Measurements from ENCODE around the gene AZIN2. TPM values are rescaled to one million over a fixed set of nuclear protein-coding genes. Genes with fewer than 3 reads are reported as not detected.

AZIN2 gene
- total and polyA plus RNA-seq, 10 of the 15 experiments (the other 5 are each of a cell fraction or from before 2014, with no cell fraction given), result 0.02 to 0.85 (median 0.23) TPM

GRCh38 chr1:33094971-33095604, 14.1 kb downstream of the AZIN2 start (continued):
- TF ChIP-seq, protein P1, sequence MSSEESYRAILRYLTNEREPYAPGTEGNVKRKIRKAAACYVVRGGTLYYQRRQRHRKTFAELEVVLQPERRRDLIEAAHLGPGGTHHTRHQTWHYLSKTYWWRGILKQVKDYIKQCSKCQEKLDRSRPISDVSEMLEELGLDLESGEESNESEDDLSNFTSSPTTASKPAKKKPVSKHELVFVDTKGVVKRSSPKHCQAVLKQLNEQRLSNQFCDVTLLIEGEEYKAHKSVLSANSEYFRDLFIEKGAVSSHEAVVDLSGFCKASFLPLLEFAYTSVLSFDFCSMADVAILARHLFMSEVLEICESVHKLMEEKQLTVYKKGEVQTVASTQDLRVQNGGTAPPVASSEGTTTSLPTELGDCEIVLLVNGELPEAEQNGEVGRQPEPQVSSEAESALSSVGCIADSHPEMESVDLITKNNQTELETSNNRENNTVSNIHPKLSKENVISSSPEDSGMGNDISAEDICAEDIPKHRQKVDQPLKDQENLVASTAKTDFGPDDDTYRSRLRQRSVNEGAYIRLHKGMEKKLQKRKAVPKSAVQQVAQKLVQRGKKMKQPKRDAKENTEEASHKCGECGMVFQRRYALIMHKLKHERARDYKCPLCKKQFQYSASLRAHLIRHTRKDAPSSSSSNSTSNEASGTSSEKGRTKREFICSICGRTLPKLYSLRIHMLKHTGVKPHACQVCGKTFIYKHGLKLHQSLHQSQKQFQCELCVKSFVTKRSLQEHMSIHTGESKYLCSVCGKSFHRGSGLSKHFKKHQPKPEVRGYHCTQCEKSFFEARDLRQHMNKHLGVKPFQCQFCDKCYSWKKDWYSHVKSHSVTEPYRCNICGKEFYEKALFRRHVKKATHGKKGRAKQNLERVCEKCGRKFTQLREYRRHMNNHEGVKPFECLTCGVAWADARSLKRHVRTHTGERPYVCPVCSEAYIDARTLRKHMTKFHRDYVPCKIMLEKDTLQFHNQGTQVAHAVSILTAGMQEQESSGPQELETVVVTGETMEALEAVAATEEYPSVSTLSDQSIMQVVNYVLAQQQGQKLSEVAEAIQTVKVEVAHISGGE (CRISPR knock-in tag; IDR thresholded peaks at IDR 0.05), result no peak
- no peak for TF ChIP-seq PAX8 (IDR thresholded peaks at IDR 0.05)
- TF ChIP-seq NR2C1 (IDR thresholded peaks at IDR 0.05), result no peak
- TF ChIP-seq GABPA (IDR thresholded peaks at IDR 0.05; ENCODE audit: low read depth), result no peak
- TF ChIP-seq RAD21 (IDR thresholded peaks at IDR 0.05; ENCODE audit: insufficient read depth, low read depth, low read length), result peak; percentile 49
- no peak for TF ChIP-seq CBX5 (IDR thresholded peaks at IDR 0.05; ENCODE audit: low read depth)
- no peak for TF ChIP-seq CUX1 (IDR thresholded peaks at IDR 0.05; ENCODE audit: insufficient replicate concordance, low read depth, low read length)
- no peak for TF ChIP-seq SPI1 (IDR thresholded peaks at IDR 0.05; ENCODE audit: borderline replicate concordance, insufficient read depth, low read depth, low read length)
- TF ChIP-seq EP300 (IDR thresholded peaks at IDR 0.05; ENCODE audit: borderline replicate concordance in 1 of 2, control insufficient read depth in 1 of 2, low read depth in 2 of 2, low read length in 2 of 2), result no peak
- no peak for TF ChIP-seq NFYB (IDR thresholded peaks at IDR 0.05; ENCODE audit: insufficient read depth, low read depth, low read length)
- no peak for TF ChIP-seq ZNF622 (IDR thresholded peaks at IDR 0.05)
- TF ChIP-seq WRNIP1 (IDR thresholded peaks at IDR 0.05; ENCODE audit: borderline replicate concordance, low read depth, low read length), result no peak
- TF ChIP-seq NFXL1 (IDR thresholded peaks at IDR 0.05; ENCODE audit: borderline replicate concordance), result no peak
- TF ChIP-seq ZSCAN29 (IDR thresholded peaks at IDR 0.05), result no peak
- peak; percentile 70 for TF ChIP-seq SMC3 (IDR thresholded peaks at IDR 0.05; ENCODE audit: borderline replicate concordance, low read length)
- TF ChIP-seq FOXM1 (IDR thresholded peaks at IDR 0.05; ENCODE audit: low read depth, low read length), result no peak
- TF ChIP-seq IKZF2 (IDR thresholded peaks at IDR 0.05), result peak; percentile 87 to 88
- TF ChIP-seq CTCF (IDR thresholded peaks at IDR 0.05 in 2 of 3, conservative IDR thresholded peaks at IDR 0.05 in 1 of 3; ENCODE audit: control insufficient read depth in 2 of 3, extremely low read depth in 1 of 3, insufficient read depth in 1 of 3, low read depth in 3 of 3, low read length in 3 of 3), result peak; percentile 83 to 99 (median 96)
- TF ChIP-seq EED (IDR thresholded peaks at IDR 0.05; ENCODE audit: low read depth), result peak; percentile 87
- no peak for TF ChIP-seq TARDBP (IDR thresholded peaks at IDR 0.05; ENCODE audit: borderline replicate concordance)
